GM21528 (cell line): ENCODE measurements around the gene C19orf53.
A peak's percentile ranks its signal among the peaks of the same experiment; 100 is the strongest.

ENCODE experiments used
- ATAC-seq: cut with Tn5 transposase; IDR thresholded peaks from one replicate; pipeline ENCODE4 v1.9.1; 2021; ENCODE audit warnings: mild to moderate bottlenecking, moderate library complexity; ENCODE audit not compliant: unreplicated experiment, low FRiP score

C19orf53 gene

DNA sequence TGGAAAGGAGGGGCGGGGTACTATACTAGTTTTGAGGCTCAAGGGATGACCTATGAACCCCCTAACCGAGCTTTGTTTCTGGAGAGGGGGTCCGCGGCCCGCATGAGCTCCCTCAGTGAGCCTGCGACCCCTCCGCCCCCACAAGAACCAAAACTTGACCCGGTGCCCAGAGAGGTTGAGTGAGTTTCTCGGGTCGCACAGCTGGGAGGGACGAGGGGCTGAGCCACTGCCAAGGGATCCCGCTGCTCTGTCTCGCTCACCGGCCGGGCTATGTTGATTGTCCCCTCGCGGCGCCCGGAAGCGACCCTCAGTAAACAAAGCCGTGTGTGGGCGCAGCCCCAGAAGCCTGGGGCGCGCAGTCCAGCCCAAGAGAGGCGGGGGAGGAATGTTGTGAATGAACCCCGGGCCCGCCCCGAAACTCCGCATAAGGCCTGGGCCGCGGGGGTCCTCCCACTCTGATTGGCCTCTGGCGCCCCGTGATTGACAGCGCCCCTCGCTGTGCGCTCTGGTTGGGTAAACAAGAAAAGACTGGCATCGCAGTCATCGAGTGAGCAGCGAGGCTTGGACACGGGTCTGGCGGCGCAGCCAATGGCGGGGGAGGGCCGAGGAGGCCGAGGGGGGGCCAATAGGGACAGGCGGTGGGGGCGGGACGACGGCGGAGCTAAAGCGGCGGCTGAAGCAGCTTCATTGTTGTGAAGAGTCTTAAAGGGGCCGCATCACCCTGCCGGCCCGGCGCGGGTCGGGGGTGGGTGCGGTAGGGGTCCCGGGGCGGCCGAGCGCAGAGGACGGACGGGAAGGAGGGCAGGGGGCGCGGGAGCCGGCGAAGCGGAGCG is 20.7 kb downstream of the C19orf53 start, which contains the start of gene ZSWIM4:
TSS of gene ZSWIM4 (plus strand) at position 687 of the 833 bp plus-strand sequence. CDS start 206 bp downstream, outside the sequence.
- peak; percentile 91 for ATAC-seq

DNA sequence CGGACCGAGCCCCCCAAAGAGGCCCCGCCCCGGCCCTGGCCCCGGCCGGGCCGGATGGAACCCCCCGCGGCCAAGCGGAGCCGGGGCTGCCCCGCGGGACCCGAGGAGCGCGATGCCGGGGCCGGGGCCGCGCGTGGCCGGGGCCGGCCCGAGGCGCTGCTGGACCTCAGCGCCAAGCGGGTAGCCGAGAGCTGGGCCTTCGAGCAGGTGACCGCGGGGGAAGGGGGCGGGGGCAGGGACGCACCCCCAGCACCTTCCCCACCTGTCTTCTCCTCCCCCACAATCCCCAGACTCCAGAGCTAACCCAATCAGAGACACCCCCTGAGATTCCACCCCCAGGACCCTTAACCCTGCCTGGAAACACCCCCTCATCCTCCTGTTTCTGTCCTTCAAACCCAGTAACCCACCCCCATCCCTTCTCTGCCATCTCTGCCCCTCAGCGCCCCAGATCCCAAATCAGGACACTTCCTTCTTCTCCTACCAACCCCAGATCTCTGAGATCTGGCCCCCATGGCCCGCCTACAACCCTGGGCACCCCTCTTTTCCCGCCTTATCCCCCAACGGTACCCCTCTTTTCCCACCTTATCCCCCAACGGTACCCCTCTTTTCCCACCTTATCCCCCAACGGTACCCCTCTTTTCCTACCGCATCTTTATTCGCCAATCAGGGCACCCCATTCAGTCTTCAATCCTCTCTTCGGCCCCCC is 21.5 kb downstream of the C19orf53 start:
- peak; percentile 26 for ATAC-seq

DNA sequence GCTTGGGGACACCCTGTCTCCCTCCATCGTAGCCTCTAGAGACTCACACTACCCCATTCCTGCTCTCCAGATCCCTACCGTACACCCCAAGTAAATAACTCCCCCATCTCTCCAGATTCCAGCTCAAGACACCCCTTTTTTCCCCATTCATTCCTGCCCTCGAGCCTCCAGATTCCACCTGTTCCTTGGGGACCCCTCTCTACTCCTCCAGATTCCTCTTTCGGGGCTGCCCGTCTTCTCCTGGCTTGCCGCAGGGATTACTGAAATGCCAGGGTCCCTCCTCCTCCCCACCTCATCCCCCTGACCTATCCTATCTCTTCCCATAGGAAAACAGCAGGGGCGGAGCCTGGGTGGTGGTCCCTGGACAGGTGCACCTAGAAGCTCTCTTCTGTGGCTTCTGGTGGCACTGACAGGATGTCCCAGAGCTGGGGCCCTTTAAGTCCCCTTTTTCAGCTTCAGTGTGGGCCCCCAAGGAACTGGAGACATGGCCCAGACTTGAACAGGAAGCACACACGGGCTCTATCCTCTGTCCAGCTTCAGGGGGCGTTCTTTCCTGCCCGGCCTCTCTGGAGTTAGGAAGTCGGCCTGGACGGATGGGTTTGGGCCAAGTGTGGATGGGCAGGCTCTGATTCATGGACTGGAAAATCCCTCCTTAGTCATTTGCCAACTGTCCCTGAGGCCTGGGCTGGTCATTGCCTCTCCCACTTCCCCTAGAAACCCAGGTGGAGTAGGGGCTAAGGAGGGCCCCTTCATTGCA is 22.2 kb downstream of the C19orf53 start:
- no peak for ATAC-seq

DNA sequence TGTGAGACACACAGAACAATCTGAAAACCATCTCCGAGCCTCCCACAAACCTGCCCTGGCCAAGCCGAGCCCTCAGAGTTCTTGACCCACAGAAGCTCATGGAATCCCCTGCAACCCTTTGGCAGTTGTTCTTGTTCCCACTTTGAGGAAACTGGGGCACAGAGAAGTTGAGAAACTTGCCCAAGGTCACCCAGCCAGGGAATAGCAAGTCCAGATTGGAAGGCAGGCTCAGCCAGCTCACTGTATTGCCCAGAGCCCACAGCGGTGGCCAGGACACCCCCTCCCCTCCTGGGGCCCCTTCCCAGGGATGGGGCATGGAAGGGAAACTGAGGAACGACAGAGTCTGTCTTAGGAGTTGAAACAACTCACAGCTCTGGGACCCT is 22.8 kb downstream of the C19orf53 start:
- ATAC-seq: no peak

- no peak for ATAC-seq
Measured at GRCh38 chr19:13797870-13798269, 23.6 kb downstream of the C19orf53 start.

DNA sequence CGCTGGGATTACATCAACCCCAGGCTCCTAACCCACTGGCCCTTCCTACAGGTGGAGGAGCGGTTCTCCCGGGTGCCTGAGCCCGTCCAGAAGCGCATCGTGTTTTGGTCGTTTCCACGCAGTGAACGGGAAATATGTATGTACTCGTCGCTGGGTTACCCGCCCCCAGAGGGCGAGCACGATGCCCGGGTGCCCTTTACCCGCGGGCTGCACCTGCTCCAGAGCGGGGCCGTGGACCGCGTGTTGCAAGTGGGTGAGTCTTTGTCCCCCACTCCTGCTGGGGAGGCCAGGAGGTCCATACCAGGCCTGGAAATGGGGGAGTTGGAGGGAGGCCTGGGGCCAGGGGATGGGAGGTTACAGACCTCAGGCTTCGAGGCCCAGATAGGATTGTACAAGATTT is 25.4 kb downstream of the C19orf53 start:
- ATAC-seq: no peak

DNA sequence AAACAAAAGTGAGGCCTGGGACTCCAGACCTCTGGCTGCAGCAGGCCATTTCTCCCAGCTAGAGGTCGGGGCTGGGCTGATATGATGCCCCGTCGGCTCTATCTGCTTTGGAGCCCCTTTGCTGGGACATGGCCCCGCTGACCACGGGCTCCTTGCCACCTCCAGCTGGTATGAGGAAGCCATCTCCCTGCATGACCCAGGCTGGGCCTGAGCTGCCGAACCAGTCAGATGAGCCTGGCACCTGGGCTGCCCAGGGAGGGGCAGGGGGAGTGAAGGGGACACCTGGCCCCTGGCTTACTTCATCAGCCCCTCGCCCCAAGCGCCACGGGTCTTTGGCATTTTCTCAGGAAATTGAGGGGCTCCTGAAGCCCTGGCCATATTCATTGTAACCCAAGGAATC is 28.8 kb downstream of the C19orf53 start:
- ATAC-seq: no peak

DNA sequence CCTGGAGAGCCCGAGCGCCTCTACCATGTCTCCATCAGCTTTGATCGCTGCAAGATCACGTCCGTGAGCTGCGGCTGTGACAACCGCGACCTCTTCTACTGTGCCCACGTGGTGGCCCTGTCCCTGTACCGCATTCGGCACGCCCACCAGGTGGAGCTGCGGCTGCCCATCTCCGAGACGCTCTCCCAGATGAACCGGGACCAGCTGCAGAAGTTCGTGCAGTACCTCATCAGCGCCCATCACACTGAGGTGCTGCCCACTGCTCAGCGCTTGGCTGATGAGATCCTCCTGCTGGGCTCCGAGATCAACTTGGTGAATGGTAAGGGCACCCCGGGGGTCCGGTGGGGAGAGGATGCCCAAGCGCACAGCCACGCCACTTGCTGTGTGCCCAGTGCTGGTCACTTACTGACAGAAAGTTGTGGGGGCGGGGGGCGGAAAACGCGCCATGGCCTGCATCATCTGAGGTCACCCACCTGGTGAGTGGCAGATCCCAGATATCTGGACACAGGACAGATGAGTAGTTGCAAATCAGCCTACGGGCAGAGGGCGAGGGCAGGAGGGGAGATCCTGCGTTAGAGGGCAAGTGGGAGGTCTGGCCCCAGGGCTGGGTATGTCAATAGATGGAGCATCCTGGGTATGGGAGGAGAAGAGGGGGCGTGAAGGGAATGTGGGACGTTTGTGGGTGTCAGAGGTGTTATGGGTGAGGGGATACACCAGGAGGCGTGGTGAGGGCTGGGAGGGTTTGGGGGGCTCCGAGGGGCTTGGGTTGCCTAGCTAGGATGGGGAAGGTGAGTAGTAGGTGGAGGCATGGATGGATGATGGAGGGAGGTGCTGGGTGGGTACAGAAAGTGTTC is 30.8 kb downstream of the C19orf53 start:
- ATAC-seq: no peak

DNA sequence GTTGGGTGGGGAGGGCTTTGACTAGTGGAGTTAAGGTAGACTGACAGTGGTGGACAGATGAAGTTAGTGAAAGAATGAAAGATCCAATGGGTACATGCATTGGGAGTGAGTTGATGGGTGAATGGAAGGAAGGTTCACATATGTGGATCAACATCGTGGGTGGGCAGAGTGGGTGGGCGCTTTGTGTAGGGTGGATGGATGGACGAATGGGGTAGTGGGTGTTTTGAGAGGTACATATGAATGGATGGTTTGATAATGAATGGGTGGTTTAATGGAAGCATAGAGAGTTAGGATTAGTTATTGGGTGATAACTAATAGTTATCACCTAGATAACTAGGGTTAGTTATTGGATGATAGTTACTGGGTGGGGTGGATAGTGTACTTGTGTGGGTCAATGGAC is 32.5 kb downstream of the C19orf53 start:
- ATAC-seq: no peak

DNA sequence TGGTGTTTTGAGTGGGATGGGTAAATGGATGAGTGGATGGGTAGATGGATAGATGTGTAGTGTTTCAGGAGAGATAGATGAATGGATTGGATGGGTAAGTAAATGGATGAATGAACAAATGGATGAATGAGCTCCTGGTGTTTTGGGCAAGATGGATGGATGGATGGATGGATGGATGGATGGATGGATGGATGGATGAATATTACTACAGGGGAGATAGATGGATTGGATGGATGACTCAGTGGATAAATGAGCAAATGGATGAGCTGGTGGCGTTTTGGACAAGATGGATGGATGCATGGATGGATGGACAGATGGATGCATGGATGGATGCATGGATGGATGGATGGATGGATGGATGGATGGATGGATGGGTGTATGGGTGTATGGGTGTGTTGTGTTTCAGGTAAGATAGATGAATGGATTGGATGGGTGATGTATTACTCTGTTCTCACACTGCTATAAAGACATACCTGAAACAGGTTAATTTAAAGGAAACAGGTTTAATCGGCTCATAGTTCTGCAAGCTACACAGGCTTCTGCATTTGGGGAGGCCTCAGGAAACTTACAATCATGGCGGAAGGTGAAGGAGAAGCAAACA is 33.3 kb downstream of the C19orf53 start:
- ATAC-seq: no peak

DNA sequence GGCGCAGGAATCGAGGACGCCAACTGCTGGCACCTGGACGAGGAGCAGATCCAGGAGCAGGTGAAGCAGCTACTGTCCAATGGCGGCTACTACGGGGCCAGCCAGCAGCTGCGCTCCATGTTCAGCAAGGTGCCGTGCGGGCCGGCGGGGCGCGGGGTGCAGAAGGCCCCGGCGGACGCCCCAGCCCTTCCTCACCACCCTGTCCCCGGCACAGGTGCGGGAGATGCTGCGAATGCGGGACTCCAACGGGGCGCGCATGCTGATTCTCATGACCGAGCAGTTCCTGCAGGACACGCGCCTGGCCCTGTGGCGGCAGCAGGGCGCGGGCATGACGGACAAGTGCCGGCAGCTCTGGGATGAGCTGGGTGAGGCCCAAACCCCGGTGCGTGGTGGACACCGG is 34.6 kb downstream of the C19orf53 start:
- ATAC-seq: no peak

- ATAC-seq: no peak
Measured at GRCh38 chr19:13812544-13812943, 38.3 kb downstream of the C19orf53 start.

DNA sequence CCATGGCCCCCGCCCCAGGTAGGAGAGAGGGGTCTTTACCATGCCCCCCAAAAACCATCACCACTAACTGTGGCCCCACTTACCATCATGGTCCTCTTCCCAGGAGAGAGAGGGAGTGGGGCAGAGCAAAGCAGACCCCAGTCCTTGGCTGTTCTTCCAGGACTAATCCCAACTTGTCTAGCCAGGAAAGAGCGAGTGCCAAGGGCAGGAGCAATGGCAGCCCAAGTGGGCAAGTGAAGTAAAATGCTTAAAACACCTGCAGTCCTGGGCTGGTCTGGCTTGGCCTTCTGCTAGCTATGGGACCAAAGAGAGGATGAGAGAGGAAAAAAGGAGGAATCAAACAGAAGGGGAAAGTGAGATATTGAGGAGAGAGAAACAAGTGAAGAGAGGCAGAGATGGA is 38.9 kb downstream of the C19orf53 start:
- ATAC-seq: no peak

DNA sequence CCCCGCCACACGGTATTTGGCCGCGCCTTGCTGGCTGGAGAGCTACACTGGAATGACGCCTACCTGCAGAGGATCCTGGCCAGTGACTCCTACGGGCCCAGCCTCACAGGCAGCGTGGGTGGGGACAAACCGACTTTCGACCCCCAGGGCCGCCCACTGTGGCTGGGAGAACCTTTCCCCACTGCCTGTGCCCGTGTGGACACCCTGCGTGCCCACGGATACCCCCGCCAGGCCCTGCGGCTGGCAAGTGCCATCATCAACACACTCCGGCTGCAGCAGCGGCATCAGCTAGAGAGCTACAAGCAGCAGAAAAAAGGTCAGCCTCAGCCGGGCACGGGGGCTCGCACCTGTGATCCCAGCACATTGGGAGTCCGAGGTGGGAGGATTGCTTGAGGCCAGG is 40.3 kb downstream of the C19orf53 start:
- ATAC-seq: no peak

DNA sequence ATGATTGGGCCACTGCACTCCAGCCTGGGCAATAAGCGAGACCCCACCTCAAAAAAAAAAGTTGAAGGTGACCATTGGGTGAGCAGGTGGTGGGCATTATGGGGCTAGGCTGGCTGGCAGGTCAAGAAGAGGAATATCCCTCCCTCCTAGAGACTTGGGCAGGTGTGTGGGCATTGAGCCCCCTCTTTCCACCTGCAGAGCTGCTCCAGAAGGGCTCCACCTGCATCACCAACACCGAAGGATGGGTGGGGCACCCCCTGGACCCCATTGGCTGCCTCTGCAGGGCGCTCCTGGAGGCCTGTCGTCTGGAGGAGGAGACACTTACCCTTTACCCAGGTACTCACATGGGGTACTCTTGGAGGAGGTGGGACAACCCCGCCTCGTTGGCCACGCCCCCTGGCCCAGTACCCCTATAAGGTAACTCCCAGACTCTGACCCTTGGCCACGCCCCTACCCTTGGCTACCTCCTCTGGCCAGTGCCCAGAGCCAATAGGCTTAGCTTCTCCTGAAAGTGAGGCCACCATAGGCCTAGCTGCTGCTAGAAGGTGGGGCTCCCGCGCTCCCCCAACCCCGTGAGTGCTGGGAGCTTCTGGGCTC is 42.9 kb downstream of the C19orf53 start:
- no peak for ATAC-seq

DNA sequence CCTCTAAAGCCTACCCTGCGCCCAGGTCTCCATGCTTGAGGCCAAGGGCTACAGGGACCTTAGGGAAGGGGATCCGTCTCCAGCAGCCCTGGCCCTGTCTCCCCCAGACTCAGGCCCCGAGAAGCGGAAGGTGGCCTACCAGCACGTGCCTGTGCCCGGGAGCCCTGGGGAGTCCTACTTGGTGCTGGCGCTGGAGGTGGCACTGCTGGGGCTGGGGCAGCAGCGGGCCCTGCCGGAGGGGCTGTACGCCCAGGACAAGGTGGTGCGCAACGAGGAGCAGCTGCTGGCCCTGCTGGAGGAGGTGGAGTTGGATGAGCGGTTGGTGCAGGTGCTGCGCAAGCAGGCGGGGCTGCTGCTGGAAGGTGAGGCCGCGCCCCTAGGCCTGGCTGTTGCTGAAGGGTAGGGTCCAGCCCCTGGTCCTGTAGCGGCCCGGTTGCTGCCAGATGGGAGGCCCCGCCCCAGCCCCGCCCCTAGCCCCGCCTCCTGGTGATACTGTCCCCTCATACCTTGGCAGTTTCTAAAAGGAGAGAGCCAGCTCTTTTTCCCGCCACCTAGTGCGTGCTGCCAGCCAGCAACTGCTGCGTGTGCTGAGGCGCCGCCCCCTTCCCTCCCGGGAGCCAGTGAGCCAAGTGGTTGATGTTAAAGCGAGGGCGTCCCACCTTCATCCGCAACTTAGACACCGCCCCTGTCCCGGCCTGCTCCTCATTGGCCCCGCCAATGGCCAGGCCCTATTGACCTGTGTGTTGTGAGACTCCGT is 43.5 kb downstream of the C19orf53 start:
- no peak for ATAC-seq

DNA sequence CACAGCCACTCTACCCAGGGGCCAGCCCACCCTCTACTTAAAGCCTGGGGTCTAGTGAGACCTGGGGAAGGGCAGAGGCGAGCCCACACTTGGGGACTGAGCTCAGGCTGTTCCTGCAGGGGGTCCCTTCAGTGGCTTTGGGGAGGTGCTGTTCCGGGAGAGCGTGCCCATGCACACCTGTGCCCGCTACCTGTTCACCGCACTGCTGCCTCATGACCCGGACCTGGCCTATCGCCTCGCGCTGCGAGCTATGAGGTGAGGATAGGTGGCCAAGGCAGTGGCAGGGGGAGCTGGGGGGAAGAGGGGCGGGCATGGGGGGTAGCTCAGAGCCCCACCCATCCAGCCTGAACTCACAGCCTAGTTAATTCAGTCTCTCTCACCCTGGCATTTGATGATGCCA is 45.0 kb downstream of the C19orf53 start:
- no peak for ATAC-seq

DNA sequence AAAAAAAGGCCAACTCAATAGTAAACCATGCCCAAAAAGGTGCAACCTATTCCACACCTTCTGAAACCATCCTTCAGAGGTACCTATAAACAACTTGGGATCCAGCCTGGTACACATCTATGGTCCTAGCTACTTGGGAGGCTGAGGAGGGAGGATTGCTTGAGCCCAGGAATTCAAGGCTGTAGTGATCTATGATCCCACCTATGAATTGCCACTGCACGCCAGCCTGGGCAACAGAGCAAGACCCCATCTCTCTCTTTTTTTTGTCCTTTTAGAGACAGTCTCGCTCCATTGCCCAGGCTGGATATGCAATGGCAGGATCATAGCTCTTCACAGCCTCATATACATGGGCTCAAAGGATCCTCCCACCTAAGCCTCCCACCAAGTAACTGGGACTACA is 47.0 kb downstream of the C19orf53 start:
- no peak for ATAC-seq

DNA sequence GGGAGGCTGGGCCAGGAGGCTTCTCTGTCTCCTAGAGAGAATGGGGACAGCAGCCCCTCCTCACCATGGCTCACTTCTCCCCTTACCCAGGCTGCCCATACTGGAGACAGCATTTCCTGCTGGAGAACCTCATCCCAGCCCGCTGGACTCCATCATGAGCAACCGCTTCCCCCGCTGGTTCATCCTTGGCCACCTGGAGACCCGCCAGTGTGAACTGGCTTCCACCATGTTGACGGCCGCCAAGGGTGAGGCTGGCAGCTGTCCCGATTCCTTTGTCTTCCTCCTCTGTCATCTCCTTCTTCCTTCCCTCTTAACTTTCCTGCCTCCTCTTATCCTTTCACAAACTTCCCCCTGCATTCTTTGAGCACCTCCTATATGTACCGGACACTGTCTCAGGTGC is 49.0 kb downstream of the C19orf53 start:
- ATAC-seq: no peak
